HEK293 (cell line): ENCODE data around the gene ADAM19.

ENCODE experiments used
- ZNF146 ChIP-seq: fragments of 450-650 bp; formaldehyde crosslinking; IDR thresholded peaks from 2 replicates; pipeline ENCODE4 v1.5.1; 2016; ENCODE audit warnings: missing biosample characterization, missing genetic modification characterization
- ZNF350 ChIP-seq: fragments of 450-650 bp; formaldehyde crosslinking; IDR thresholded peaks from 2 replicates; pipeline ENCODE4 v1.5.0; 2017; ENCODE audit warnings: missing biosample characterization, mild to moderate bottlenecking, missing genetic modification characterization
- TF ChIP-seq, protein P1 (sequence below): fragments of 450-650 bp; formaldehyde crosslinking; IDR thresholded peaks from 2 replicates; pipeline ENCODE4 v1.5.1; 2016; ENCODE audit warnings: missing biosample characterization, missing genetic modification characterization
- TF ChIP-seq, protein P2 (sequence below): fragments of 450-650 bp; formaldehyde crosslinking; IDR thresholded peaks from 2 replicates; pipeline ENCODE4 v1.5.1; 2016; ENCODE audit warnings: missing biosample characterization, missing genetic modification characterization
- TF ChIP-seq, protein P3 (sequence below): fragments of 450-650 bp; formaldehyde crosslinking; IDR thresholded peaks from 2 replicates; pipeline ENCODE4 v1.5.1; 2016; ENCODE audit warnings: missing biosample characterization, missing genetic modification characterization

DNA sequence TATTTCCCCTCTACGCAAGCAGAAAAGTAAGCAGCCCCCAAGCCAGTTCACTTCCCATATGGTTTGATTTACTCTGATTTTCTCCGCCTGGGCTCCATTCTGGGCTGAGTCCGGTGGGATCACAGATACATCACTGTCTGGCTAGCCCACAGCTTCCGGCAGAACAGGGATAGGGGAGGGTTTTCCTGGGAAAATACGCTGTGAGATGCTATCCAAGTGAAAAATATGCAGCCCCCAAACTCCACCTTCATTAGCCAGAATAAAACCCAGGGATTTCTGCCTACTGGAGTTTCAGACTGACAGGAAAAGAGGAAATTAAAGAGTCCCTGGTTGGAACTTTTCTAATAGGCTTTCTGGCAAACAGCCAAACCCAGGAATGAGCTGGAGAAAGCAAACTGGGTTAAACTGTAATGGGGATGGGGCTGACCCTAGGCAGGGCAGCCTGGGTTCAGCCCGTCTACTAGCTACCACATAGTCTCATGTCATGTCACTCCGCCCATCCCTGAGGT is 132.5 kb downstream of the ADAM19 start:
- TF ChIP-seq, protein P1, sequence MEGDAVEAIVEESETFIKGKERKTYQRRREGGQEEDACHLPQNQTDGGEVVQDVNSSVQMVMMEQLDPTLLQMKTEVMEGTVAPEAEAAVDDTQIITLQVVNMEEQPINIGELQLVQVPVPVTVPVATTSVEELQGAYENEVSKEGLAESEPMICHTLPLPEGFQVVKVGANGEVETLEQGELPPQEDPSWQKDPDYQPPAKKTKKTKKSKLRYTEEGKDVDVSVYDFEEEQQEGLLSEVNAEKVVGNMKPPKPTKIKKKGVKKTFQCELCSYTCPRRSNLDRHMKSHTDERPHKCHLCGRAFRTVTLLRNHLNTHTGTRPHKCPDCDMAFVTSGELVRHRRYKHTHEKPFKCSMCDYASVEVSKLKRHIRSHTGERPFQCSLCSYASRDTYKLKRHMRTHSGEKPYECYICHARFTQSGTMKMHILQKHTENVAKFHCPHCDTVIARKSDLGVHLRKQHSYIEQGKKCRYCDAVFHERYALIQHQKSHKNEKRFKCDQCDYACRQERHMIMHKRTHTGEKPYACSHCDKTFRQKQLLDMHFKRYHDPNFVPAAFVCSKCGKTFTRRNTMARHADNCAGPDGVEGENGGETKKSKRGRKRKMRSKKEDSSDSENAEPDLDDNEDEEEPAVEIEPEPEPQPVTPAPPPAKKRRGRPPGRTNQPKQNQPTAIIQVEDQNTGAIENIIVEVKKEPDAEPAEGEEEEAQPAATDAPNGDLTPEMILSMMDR (tag by site-specific recombination): no peak
- TF ChIP-seq, protein P2, sequence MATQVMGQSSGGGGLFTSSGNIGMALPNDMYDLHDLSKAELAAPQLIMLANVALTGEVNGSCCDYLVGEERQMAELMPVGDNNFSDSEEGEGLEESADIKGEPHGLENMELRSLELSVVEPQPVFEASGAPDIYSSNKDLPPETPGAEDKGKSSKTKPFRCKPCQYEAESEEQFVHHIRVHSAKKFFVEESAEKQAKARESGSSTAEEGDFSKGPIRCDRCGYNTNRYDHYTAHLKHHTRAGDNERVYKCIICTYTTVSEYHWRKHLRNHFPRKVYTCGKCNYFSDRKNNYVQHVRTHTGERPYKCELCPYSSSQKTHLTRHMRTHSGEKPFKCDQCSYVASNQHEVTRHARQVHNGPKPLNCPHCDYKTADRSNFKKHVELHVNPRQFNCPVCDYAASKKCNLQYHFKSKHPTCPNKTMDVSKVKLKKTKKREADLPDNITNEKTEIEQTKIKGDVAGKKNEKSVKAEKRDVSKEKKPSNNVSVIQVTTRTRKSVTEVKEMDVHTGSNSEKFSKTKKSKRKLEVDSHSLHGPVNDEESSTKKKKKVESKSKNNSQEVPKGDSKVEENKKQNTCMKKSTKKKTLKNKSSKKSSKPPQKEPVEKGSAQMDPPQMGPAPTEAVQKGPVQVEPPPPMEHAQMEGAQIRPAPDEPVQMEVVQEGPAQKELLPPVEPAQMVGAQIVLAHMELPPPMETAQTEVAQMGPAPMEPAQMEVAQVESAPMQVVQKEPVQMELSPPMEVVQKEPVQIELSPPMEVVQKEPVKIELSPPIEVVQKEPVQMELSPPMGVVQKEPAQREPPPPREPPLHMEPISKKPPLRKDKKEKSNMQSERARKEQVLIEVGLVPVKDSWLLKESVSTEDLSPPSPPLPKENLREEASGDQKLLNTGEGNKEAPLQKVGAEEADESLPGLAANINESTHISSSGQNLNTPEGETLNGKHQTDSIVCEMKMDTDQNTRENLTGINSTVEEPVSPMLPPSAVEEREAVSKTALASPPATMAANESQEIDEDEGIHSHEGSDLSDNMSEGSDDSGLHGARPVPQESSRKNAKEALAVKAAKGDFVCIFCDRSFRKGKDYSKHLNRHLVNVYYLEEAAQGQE (tag by site-specific recombination): no peak
- TF ChIP-seq ZNF350: no peak
- TF ChIP-seq, protein P3, sequence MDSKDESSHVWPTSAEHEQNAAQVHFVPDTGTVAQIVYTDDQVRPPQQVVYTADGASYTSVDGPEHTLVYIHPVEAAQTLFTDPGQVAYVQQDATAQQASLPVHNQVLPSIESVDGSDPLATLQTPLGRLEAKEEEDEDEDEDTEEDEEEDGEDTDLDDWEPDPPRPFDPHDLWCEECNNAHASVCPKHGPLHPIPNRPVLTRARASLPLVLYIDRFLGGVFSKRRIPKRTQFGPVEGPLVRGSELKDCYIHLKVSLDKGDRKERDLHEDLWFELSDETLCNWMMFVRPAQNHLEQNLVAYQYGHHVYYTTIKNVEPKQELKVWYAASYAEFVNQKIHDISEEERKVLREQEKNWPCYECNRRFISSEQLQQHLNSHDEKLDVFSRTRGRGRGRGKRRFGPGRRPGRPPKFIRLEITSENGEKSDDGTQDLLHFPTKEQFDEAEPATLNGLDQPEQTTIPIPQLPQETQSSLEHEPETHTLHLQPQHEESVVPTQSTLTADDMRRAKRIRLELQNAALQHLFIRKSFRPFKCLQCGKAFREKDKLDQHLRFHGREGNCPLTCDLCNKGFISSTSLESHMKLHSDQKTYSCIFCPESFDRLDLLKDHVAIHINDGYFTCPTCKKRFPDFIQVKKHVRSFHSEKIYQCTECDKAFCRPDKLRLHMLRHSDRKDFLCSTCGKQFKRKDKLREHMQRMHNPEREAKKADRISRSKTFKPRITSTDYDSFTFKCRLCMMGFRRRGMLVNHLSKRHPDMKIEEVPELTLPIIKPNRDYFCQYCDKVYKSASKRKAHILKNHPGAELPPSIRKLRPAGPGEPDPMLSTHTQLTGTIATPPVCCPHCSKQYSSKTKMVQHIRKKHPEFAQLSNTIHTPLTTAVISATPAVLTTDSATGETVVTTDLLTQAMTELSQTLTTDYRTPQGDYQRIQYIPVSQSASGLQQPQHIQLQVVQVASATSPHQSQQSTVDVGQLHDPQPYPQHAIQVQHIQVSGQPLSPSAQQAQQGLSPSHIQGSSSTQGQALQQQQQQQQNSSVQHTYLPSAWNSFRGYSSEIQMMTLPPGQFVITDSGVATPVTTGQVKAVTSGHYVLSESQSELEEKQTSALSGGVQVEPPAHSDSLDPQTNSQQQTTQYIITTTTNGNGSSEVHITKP: no peak
- no peak for TF ChIP-seq ZNF146 (tag by site-specific recombination)
